Testis (tissue), 3 donors: Measurements from ENCODE around the gene DCAKD. TPM values are rescaled to one million over a fixed set of nuclear protein-coding genes. Genes with fewer than 3 reads are reported as not detected.

Source experiments
- DNase-seq: peaks from one replicate; pipeline ENCODE4 v3.0.0-alpha.2; 2019
- H3K27ac ChIP-seq, 2 donors: fragments of 200-600 bp; sonication (generic); one replicate each; pipeline ENCODE4 v1.5.1; 2019
- H3K27me3 ChIP-seq: fragments of 200-600 bp; sonication (generic); one replicate; pipeline ENCODE4 v1.5.1; 2019
- H3K36me3 ChIP-seq: fragments of 200-600 bp; sonication (generic); one replicate; pipeline ENCODE4 v1.5.1; 2017; ENCODE audit warnings: low read depth; ENCODE audit errors: missing control alignments
- H3K4me1 ChIP-seq: fragments of 200-600 bp; sonication (generic); one replicate; pipeline ENCODE4 v1.5.1; 2019
- H3K4me3 ChIP-seq, 2 donors: fragments of 200-600 bp; sonication (generic); one replicate each; pipeline ENCODE4 v1.5.1; 2017 to 2019
- H3K9me3 ChIP-seq: fragments of 200-600 bp; sonication (generic); one replicate; pipeline ENCODE4 v1.5.1; 2017
- CTCF ChIP-seq, 3 experiments: fragments of 450-650 bp in 2 of 3; fragments of 200-600 bp in 1 of 3; sonication (generic) in 1 of 3; IDR thresholded peaks; one replicate each; pipeline ENCODE4 v1.5.1; 2016 to 2019; ENCODE audit warnings: antibody characterized with exemption in 3 of 3, mild to moderate bottlenecking in 2 of 3, moderate library complexity in 1 of 3
- POLR2A ChIP-seq: fragments of 450-650 bp; IDR thresholded peaks from one replicate; pipeline ENCODE4 v1.6.1; 2017; ENCODE audit warnings: antibody characterized with exemption, mild to moderate bottlenecking, moderate library complexity
- WGBS, 2 donors: methylation state at CpG; one replicate each; pipeline ENCODE4 v1.1.5; 2018; 5-methylcytosine and 5-hydroxymethylcytosine counted together
- intact Hi-C: fragments of 100-400 bp; cut with DNase I; formaldehyde crosslinking; loops from one replicate; pipeline ENCODE4 v1.15.1; 2023; ENCODE audit warnings: low total_unique reads
- polyA plus RNA-seq: library from polyadenylated mRNA; stranded (reverse); fragments of 350-450 nt; fragmentation: Illumina TruSeq; extraction: RNeasy Lipid Tissue Mini Kit (QIAGEN cat#74804); gene quantifications from one replicate; pipeline ENCODE4 v1.2.3, GENCODE V29; 2014; ENCODE audit warnings: low read depth, low replicate concordance; ENCODE audit not compliant: insufficient read depth
- total RNA-seq, 2 donors: library from RNA; depleted of rRNA; stranded (reverse); fragments of >200 nt; gene quantifications; one replicate each; pipeline ENCODE4 v1.2.3, GENCODE V29; 2016

DCAKD gene
- total and polyA plus RNA-seq, 3 donors from 2014 or later: 33.2 to 72.5 (median 63.1) TPM

GRCh38 chr17:45091778-45092425 is 40.5 kb upstream of the DCAKD start:
- no peak for DNase-seq
- peak overlapping the region; percentile 24 to 83 for H3K27ac ChIP-seq
- intact Hi-C loops: no loop called here
- H3K36me3 ChIP-seq: no peaks in the 10 kb centered on the region
- no peak for TF ChIP-seq CTCF (IDR thresholded peaks at IDR 0.05)
- TF ChIP-seq POLR2A: no peak
- no peaks in the 10 kb centered on the region for H3K9me3 ChIP-seq
- H3K27me3 ChIP-seq: no peaks in the 10 kb centered on the region
- 89 to 92% methylated on average over 11 of the region's 11 CpGs for WGBS, 2 donors
- no peak overlapping the region for H3K4me3 ChIP-seq
- H3K4me1 ChIP-seq: peaks cover 26% of the 10 kb centered on the region

GRCh38 chr17:45090711-45091110 is 39.3 kb upstream of the DCAKD start:
- H3K4me1 ChIP-seq: peaks cover 26% of the 10 kb centered on the region
- H3K36me3 ChIP-seq: no peaks in the 10 kb centered on the region
- 44 to 49% methylated on average over 3 of the region's 3 CpGs for WGBS, 2 donors
- no peaks in the 10 kb centered on the region for H3K27me3 ChIP-seq
- peak overlapping the region in 1 of 2 donors; percentile 83 for H3K27ac ChIP-seq
- no peak for TF ChIP-seq POLR2A
- no peak for TF ChIP-seq CTCF (IDR thresholded peaks at IDR 0.05)
- intact Hi-C loops: no loop called here
- H3K4me3 ChIP-seq: no peak overlapping the region
- H3K9me3 ChIP-seq: no peaks in the 10 kb centered on the region
- no peak for DNase-seq

GRCh38 chr17:45088741-45089140 is 37.3 kb upstream of the DCAKD start:
- no peak overlapping the region for H3K27ac ChIP-seq
- no peaks in the 10 kb centered on the region for H3K27me3 ChIP-seq
- intact Hi-C loops: no loop called here
- no peaks in the 10 kb centered on the region for H3K36me3 ChIP-seq
- H3K9me3 ChIP-seq: no peaks in the 10 kb centered on the region
- no peak for TF ChIP-seq POLR2A
- TF ChIP-seq CTCF (IDR thresholded peaks at IDR 0.05): no peak
- peaks cover 22% of the 10 kb centered on the region for H3K4me1 ChIP-seq
- 86 to 97% methylated on average over 3 of the region's 3 CpGs for WGBS, 2 donors
- DNase-seq: no peak
- H3K4me3 ChIP-seq: no peak overlapping the region

- H3K36me3 ChIP-seq: no peaks in the 10 kb centered on the region
- WGBS, 2 donors: 94 to 96% methylated on average over 4 to 5 of the region's 5 CpGs
These were observed 36.5 kb upstream of the DCAKD start for GRCh38 chr17:45087978-45088377.

More at GRCh38 chr17:45087978-45088377, 36.5 kb upstream of the DCAKD start:
- Histone ChIP-seq H3K4me1 (peaks cover 15% of the 10 kb centered on the region), H3K27me3 (no peaks in the 10 kb centered on the region), H3K27ac (no peak overlapping the region), H3K4me3 (no peak overlapping the region), H3K9me3 (no peaks in the 10 kb centered on the region)
- TF ChIP-seq POLR2A (no peak), CTCF (IDR thresholded peaks at IDR 0.05) (no peak)
- intact Hi-C loops: no loop called here
- no peak for DNase-seq
